ENCODE results near the gene PLEKHA1. TPM values are rescaled to one million over a fixed set of nuclear protein-coding genes. Genes with fewer than 3 reads are reported as not detected.
A peak's percentile ranks its signal among the peaks of the same experiment; 100 is the strongest.

Gene PLEKHA1
- total RNA-seq, 1 experiment from 2014 or later: 31.0 TPM

- H3K27ac Mint-ChIP-seq (ENCODE audit: unreplicated experiment): peak overlapping the region; percentile 88
- H3K27me3 Mint-ChIP-seq (ENCODE audit: unreplicated experiment): no peaks in the 10 kb centered on the region
- CTCF ChIA-PET: no interaction called here
- intact Hi-C loops (cut with micrococcal nuclease; ENCODE audit: unreplicated experiment): loop anchor here (2.0 kb wide), 1 partner anchor 21 kb away; no protein-coding TSS in a partner anchor
- no peak for TF ChIP-seq CTCF (IDR thresholded peaks at IDR 0.05; ENCODE audit: unreplicated experiment)
- H3K4me3 Mint-ChIP-seq (ENCODE audit: low read depth, unreplicated experiment): peak overlapping the region; percentile 33
- BruUV-seq (replicated peaks): no TSS peak
- no peaks in the 10 kb centered on the region for H3K9me3 Mint-ChIP-seq (ENCODE audit: low read depth, unreplicated experiment)
- H3K4me1 Mint-ChIP-seq (ENCODE audit: low read depth, unreplicated experiment): peaks cover 15% of the 10 kb centered on the region
- peak; percentile 51 for DNase-seq
- peaks cover 14% of the 10 kb centered on the region for H3K36me3 Mint-ChIP-seq (ENCODE audit: insufficient read depth, unreplicated experiment)
These were observed 42.7 kb upstream of the PLEKHA1 start for GRCh38 chr10:122331615-122332446.

GRCh38 chr10:122333037-122333436, 41.5 kb upstream of the PLEKHA1 start:
- CTCF ChIA-PET: no interaction called here
- Mint-ChIP-seq H3K27ac (ENCODE audit: unreplicated experiment) (no peak overlapping the region), H3K9me3 (ENCODE audit: low read depth, unreplicated experiment) (no peaks in the 10 kb centered on the region), H3K27me3 (ENCODE audit: unreplicated experiment) (no peaks in the 10 kb centered on the region), H3K36me3 (ENCODE audit: insufficient read depth, unreplicated experiment) (peaks cover 14% of the 10 kb centered on the region), H3K4me3 (ENCODE audit: low read depth, unreplicated experiment) (no peak overlapping the region), H3K4me1 (ENCODE audit: low read depth, unreplicated experiment) (peaks cover 16% of the 10 kb centered on the region)
- no peak for DNase-seq
- no TSS peak for BruUV-seq (replicated peaks)
- TF ChIP-seq CTCF (IDR thresholded peaks at IDR 0.05; ENCODE audit: unreplicated experiment): no peak
- intact Hi-C loops (cut with micrococcal nuclease; ENCODE audit: unreplicated experiment): no loop called here

- Mint-ChIP-seq H3K27me3 (ENCODE audit: unreplicated experiment) (no peaks in the 10 kb centered on the region), H3K9me3 (ENCODE audit: low read depth, unreplicated experiment) (no peaks in the 10 kb centered on the region), H3K27ac (ENCODE audit: unreplicated experiment) (no peak overlapping the region), H3K36me3 (ENCODE audit: insufficient read depth, unreplicated experiment) (peaks cover 9% of the 10 kb centered on the region), H3K4me1 (ENCODE audit: low read depth, unreplicated experiment) (peaks cover 20% of the 10 kb centered on the region), H3K4me3 (ENCODE audit: low read depth, unreplicated experiment) (no peak overlapping the region)
- CTCF ChIA-PET: interaction anchor here (0.6 kb wide), 1 partner anchor 42 kb away, joined by 3 read pairs; no protein-coding TSS in a partner anchor
- intact Hi-C loops (cut with micrococcal nuclease; ENCODE audit: unreplicated experiment): no loop called here
- no peak for TF ChIP-seq CTCF (IDR thresholded peaks at IDR 0.05; ENCODE audit: unreplicated experiment)
- BruUV-seq (replicated peaks): no TSS peak
- no peak for DNase-seq
These were observed 38.2 kb upstream of the PLEKHA1 start for GRCh38 chr10:122336332-122336731.

- CTCF ChIA-PET: no interaction called here
- Mint-ChIP-seq H3K4me1 (ENCODE audit: low read depth, unreplicated experiment) (peaks cover 14% of the 10 kb centered on the region), H3K4me3 (ENCODE audit: low read depth, unreplicated experiment) (no peak overlapping the region), H3K27me3 (ENCODE audit: unreplicated experiment) (no peaks in the 10 kb centered on the region), H3K9me3 (ENCODE audit: low read depth, unreplicated experiment) (no peaks in the 10 kb centered on the region), H3K36me3 (ENCODE audit: insufficient read depth, unreplicated experiment) (peaks cover 2% of the 10 kb centered on the region), H3K27ac (ENCODE audit: unreplicated experiment) (no peak overlapping the region)
- no peak for TF ChIP-seq CTCF (IDR thresholded peaks at IDR 0.05; ENCODE audit: unreplicated experiment)
- BruUV-seq (replicated peaks): no TSS peak
- intact Hi-C loops (cut with micrococcal nuclease; ENCODE audit: unreplicated experiment): no loop called here
- DNase-seq: no peak
These were observed 37.5 kb upstream of the PLEKHA1 start for GRCh38 chr10:122336961-122337360.

Data from Calu3 (cell line).